Embryonic facial prominence (tissue), 1 donor: ENCODE measurements around the gene DAB1.
A peak's percentile ranks its signal among the peaks of the same experiment; 100 is the strongest.

ENCODE experiments used
- DNase-seq: peaks from one replicate; pipeline ENCODE4 v3.0.0-alpha.2; 2016; ENCODE audit errors: extremely low spot score

DAB1 gene

GRCh38 chr1:57079454-57080157 is 344.3 kb downstream of the DAB1 start:
- DNase-seq: no peak

- DNase-seq: no peak
These were observed 351.3 kb downstream of the DAB1 start for GRCh38 chr1:57072401-57073110.

GRCh38 chr1:57067863-57068262 is 356.0 kb downstream of the DAB1 start:
- DNase-seq: peak; percentile 32

GRCh38 chr1:57066980-57067610 is 356.8 kb downstream of the DAB1 start:
- no peak for DNase-seq

- no peak for DNase-seq
These were observed 358.4 kb downstream of the DAB1 start for GRCh38 chr1:57065442-57065841.

- no peak for DNase-seq
These were observed 359.3 kb downstream of the DAB1 start for GRCh38 chr1:57064379-57065140.

GRCh38 chr1:57063406-57064125 is 360.3 kb downstream of the DAB1 start:
- DNase-seq: no peak

GRCh38 chr1:57061369-57061768 is 362.5 kb downstream of the DAB1 start:
- no peak for DNase-seq

GRCh38 chr1:57060451-57060850 is 363.4 kb downstream of the DAB1 start:
- no peak for DNase-seq

- no peak for DNase-seq
These were observed 365.0 kb downstream of the DAB1 start for GRCh38 chr1:57058652-57059501.

GRCh38 chr1:57048856-57049255 is 375.0 kb downstream of the DAB1 start:
- DNase-seq: no peak

- DNase-seq: no peak
These were observed 377.4 kb downstream of the DAB1 start for GRCh38 chr1:57046462-57046861.

GRCh38 chr1:57041901-57042300 is 382.0 kb downstream of the DAB1 start:
- no peak for DNase-seq

GRCh38 chr1:57040811-57041210 is 383.0 kb downstream of the DAB1 start:
- no peak for DNase-seq

GRCh38 chr1:57036641-57037579 is 386.9 kb downstream of the DAB1 start:
- no peak for DNase-seq

GRCh38 chr1:57034713-57035112 is 389.1 kb downstream of the DAB1 start:
- DNase-seq: no peak

- no peak for DNase-seq
These were observed 390.4 kb downstream of the DAB1 start for GRCh38 chr1:57033222-57034001.

GRCh38 chr1:57026624-57027354 is 397.1 kb downstream of the DAB1 start:
- DNase-seq: no peak
